Stimulated activated CD8-positive, alpha-beta memory T cell treated with anti-CD3 and anti-CD28 coated beads, Interleukin-12 subunit alpha, Interleukin-12 subunit beta, amount 100 ng/mL, for 24 hours (primary cell): ENCODE measurements around the gene ADGRL2.
"Not testable (repeated sequence)": the region's sequence is repeated elsewhere in the genome, so short reads cannot be mapped to it uniquely, and the experiment has no call there.

Experiments
- DNase-seq: peaks from one replicate; pipeline ENCODE4 v3.0.0-alpha.2; 2020; ENCODE audit errors: extremely low read depth

Gene ADGRL2

GRCh38 chr1:81847063-81847462 is 46.3 kb downstream of the ADGRL2 start:
- DNase-seq = no peak

DNA sequence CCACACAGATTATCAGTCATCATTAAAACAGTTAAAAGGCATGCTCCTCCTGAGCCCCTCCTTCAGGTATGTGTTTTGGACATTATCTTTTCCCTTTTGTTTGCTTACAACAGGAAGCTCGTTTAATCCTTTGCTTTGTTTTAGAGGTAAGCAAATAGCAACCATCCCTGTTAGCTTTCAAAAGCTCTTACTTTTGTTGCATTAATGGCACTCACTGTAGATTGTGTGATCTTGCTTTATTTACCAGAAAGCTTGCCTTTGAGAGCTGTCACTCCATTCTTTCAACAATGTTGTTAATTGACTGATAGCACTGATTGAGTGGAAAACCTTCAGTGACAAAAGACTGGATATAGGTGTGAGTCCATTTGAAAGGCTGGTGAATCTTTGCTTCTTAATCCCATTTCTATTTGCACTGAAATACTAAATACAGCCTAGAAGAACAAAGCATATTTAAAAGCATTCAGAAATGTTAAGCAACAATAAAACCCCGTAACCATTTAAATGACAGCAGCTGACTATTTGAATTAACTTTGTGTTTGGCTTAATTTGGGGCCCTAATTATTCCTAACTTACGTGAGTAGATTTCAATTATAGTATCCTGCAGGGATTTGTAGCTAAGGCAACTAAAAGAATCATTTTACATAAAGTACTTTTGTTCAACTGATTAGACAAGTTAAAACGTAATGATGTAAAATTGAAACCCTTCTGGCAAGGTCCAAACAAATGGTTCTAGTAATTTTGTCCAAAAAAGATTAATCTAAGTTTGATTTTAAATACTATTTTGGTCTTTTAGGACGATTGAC is 48.3 kb downstream of the ADGRL2 start:
- no peak for DNase-seq

DNA sequence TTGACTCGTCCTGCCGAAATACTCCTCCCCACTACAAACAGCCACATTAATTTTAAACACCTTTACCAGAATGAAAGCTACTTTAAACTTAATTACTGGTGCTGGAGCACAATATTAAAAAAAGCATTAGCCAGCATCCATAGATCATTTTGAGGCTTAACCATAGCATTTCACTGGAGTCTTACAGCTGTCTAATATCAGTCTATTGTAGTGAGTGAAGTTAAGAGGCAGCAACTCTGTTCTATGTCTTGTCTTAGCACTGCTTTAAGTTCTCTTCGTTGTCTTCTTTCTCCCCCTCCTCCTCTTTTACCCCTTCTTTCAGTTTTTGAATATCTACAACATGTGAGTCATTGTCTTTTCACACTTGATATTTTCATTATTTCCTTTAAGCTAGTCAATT is 49.3 kb downstream of the ADGRL2 start:
- no peak for DNase-seq

- DNase-seq = no peak
Observed at GRCh38 chr1:81850495-81850894, 49.8 kb downstream of the ADGRL2 start.

- DNase-seq = no peak
Observed at GRCh38 chr1:81851217-81851616, 50.5 kb downstream of the ADGRL2 start.

DNA sequence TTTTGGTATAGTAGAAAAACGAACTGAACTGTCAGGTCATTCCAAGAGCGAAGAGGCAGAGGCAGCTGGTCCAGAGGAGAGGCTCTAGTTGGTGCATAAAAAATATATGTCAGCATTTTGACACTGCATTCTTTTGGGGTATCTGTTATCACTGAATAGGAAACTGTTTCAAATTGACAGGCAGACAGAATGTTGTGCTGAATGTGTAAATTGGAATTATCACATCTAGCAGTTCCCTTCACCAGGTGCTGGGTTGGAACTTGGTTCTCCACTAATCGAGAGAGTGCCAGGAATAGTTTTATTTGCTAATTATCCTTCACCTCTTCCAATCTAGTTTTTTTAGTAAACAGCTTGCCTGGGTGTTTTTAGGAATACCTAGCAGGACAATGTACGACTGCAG is 52.2 kb downstream of the ADGRL2 start:
- no peak for DNase-seq

DNA sequence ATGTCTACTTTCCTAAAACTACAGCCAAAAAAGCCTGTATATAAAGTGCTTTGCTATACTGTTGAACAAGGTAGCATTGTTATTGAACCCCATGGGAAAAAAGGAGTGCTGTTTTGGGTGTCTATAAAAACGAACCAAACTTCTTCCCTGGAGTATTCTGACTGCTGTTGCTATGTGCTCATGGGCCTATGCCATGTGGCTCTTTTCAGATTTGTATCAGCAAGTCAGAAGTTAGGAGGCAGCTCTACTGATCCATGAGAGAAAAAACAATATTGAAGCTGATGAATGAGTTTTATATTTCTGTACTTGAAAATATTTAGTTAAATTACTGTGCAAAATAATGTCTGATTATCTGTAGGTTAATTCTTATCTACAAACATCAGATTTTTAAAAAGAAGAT is 66.5 kb downstream of the ADGRL2 start:
- DNase-seq = no peak

DNA sequence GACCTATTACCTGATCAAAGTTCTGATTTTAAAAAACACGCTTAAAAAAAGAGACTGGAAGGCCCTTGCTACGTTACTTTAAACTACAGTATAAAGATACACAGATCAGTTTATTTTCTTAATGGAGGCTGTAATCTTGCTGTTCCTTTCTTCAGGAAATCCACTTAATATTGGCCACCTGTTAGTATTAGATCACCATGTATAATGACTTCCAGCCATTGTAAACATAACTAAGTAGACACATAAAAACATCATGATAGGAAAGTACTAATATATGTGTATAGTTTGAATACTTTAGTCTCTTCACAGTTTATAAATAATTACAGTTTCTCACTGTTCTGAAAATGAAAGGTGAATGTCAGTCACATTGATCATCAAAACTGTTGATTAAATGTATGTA is 68.6 kb downstream of the ADGRL2 start:
- no peak for DNase-seq

GRCh38 chr1:81871091-81871490 is 70.4 kb downstream of the ADGRL2 start:
- not testable (repeated sequence) for DNase-seq

DNA sequence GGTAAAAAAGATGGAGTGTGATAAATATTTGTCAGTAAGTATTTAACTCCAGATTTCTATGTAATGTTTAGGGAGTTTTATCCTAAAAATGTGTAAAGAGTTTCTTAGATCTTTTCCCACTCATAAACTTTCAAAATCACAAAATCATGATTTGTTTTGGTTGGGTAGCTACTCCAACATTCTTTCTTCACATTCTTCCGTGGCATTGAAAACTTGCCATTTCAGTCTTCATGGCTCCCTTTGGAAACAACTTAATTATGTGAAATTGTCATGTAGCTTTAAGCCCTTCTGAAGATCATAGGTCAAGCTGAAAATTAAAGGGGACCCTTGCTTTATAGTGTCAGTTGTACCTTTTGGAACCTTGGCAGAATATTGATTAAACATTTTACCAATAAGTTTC is 73.2 kb downstream of the ADGRL2 start:
- DNase-seq = no peak

DNA sequence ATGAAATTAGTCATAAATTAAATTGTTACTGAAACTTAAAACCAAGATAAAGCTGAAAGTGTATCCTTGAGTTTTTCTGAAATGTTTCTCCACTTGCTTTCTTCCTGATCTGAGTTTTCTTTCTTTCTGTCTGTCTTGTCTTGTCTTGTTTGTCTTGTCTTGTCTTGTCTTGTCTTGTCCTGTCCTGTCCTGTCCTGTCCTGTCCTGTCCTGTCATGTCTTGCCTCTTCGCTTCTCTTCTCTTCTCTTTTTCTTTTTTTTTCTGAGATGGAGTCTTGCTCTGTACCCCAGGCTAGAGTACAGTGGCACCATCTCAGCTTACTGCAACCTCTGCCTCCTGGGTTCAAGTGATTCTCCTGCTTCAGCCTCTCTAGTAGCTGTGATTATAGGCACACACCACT is 73.7 kb downstream of the ADGRL2 start:
- no peak for DNase-seq

DNA sequence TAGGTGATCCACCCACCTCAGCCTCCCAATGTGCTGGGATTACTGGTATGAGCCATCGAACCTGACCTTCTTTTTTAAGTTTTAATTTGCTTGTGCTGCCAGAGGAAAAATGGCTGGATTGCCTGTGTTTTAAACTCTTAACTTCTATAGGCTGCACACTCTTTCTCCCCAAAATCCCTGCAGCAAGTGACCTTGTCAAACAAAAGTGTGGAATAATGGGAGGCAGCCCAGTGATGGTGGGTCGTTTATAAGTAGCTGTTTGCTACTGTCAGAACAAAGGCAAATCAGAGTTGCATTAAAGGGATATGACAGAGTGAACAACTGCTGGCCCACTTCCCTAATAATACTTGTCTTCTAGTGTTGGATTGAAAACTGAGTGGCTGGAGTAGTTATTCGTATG is 74.2 kb downstream of the ADGRL2 start:
- DNase-seq = no peak

DNA sequence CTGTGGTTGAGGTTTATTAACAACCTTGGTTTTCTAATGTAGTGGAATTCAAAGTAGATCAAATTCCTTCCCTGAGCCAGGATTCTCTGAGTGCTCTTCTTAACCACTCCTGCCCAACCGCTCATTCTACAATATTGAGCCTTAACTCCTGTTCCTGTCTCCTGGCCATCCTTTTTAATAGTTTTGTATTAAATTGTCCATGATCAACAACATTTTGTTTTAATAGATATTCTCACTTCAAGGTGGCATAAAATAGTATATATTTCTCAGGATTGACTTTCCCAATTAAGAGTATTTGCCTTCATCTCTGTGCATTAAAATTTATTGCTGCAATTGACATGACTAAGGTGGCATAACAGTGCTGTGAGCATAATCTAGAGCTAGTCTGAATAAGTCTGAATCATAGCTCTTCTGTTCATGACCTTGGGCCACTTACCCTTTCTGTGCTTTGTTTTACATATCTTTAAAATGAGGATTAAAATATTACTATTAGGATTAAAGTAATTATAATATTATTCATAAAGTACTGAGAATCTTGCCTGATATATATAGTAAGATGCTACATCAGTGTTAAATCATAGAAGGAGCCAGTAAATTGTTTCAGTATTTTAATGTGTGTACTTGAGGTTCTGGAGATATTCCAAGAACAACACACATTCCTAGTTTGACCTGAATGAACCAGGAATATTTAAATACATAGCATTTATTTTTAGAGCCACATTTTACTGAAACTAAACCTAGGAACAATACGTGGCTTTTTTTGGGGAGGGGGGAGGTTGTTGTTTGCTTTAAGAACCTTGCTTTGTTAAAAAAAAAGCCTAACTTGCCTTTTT is 76.4 kb downstream of the ADGRL2 start:
- no peak for DNase-seq

DNA sequence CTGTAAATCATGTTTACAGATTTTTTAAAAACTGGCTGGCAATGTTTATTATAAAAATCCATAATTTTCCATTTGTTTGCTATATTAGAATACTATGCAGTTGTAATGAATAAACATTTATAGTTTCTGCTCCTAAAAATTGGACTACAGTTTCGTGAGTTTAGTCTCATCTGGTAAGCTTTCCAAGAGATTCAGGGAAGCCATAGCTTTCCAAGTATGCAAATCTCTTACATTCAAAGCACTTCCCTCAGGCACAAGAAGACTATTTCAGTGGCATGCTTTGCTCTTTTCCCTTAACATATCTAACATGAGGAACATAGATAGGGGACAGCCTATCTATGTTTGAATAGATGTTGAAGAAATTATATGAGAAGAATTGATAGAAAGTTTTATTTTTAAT is 77.2 kb downstream of the ADGRL2 start:
- no peak for DNase-seq

- no peak for DNase-seq
Observed at GRCh38 chr1:81878538-81878937, 77.8 kb downstream of the ADGRL2 start.

- DNase-seq = no peak
Observed at GRCh38 chr1:81880781-81881180, 80.0 kb downstream of the ADGRL2 start.

DNA sequence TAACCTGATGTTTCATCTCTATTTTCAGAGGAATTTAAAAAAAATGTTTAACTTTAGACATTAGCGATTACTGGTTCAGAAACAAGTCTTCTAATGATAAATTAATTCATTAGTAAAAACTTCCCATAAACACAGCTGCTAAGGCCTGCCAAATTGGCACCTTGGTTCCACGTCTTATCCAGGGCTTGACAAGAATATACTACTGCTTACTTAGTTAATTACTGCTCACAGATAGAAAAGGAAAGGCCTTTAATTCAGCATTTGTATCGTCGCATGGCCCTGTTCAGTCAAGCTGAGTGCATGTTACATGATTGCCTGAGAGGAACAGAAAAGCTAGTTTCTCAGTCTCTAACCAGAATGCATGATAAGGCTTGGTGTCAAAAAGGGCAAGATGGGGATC is 84.6 kb downstream of the ADGRL2 start:
- no peak for DNase-seq

DNA sequence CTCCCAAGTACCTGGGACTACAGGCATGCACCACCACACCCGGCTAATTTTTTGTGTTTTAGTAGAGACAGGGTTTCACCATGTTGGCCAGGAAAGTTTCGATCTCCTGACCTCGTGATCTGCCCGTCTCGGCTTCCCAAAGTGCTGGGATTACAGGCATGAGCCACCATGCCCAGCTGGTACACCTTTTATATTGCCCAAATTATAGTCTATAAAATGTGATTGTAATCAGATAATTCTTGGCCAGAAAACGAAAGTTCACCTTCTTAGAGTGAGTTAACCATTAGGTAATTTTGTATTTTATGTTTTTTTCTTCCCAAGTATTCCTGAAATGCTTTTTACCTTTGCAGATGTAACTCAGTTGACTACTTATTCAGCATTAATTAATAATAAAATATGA is 85.6 kb downstream of the ADGRL2 start:
- DNase-seq = not testable (repeated sequence)

GRCh38 chr1:81887421-81888144 is 86.8 kb downstream of the ADGRL2 start:
- no peak for DNase-seq

DNA sequence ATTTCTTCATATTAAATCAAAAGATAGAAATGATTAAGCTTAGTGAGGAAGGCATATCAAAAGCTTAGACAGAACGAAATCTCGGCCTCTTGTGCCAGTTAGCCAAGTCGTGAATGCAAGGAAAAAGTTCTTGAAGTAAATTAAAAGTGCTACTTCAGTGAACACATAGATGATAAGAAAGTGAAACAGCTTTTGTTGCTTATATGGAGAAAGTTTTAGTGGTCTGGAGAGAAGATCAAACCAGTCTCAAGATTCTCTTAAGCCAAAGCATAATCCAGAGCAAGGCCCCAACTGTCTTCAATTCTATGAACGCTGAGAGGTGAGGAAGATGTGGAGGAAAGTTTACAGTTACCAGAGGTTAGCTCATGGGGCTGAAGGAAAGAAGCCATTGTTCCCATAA is 88.4 kb downstream of the ADGRL2 start:
- DNase-seq = no peak

DNA sequence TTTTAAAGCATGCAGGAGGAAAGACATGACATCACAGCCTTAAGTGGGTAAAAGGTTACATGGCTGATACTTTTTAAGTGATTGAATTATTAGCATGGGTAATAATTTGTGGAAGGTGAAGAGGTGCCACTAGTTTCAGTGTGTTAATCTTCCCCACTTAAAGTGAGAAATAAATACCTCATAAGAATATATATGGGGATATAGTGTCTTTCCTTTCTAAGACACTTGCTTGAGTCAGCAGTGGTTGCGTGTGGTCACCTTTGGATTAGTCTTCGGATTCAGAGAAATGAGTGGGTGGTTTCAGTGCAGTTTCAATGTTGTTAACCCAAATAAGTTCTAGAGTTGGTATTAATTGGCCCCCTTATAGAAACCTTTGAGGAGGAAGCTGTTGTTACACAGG is 94.1 kb downstream of the ADGRL2 start:
- no peak for DNase-seq

GRCh38 chr1:81899214-81899821 is 98.6 kb downstream of the ADGRL2 start:
- no peak for DNase-seq
